GM19099 (cell line): Measurements from ENCODE around the gene KLK15.

Source experiments
- POLR2A ChIP-seq: IDR thresholded peaks from 3 replicates; pipeline ENCODE4 v1.6.1; 2011; ENCODE audit warnings: low read depth; ENCODE audit not compliant: insufficient read length; ENCODE audit errors: extremely low read depth

The KLK15 gene, protein sequence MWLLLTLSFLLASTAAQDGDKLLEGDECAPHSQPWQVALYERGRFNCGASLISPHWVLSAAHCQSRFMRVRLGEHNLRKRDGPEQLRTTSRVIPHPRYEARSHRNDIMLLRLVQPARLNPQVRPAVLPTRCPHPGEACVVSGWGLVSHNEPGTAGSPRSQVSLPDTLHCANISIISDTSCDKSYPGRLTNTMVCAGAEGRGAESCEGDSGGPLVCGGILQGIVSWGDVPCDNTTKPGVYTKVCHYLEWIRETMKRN

GRCh38 chr19:50833117-50833801 is at the start of gene KLK15:
Gene KLK15, minus strand, starts transcription at chr19:50833574. Its CDS starts 2,082 bp downstream, at chr19:50831492.
- no peak for TF ChIP-seq POLR2A

GRCh38 chr19:50882188-50882587 is 48.8 kb upstream of the KLK15 start:
- TF ChIP-seq POLR2A = no peak

DNA sequence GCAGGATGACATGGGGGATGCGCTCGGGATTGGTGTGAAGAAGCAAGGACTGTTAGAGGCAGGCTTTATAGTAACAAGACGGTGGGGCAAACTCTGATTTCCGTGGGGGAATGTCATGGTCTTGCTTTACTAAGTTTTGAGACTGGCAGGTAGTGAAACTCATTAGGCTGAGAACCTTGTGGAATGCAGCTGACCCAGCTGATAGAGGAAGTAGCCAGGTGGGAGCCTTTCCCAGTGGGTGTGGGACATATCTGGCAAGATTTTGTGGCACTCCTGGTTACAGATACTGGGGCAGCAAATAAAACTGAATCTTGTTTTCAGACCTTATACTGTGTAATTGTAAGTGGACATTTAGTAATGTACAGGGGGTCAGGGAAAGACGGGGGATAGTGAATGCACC is 46.9 kb upstream of the KLK15 start:
- no peak for TF ChIP-seq POLR2A

DNA sequence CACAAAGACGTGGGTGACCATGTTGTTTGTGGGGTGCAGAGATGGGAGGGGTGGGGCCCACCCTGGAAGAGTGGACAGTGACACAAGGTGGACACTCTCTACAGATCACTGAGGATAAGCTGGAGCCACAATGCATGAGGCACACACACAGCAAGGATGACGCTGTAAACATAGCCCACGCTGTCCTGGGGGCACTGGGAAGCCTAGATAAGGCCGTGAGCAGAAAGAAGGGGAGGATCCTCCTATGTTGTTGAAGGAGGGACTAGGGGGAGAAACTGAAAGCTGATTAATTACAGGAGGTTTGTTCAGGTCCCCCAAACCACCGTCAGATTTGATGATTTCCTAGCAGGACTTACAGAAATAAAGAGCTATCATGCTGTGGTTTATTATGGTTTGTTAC is 45.5 kb upstream of the KLK15 start:
- no peak for TF ChIP-seq POLR2A

DNA sequence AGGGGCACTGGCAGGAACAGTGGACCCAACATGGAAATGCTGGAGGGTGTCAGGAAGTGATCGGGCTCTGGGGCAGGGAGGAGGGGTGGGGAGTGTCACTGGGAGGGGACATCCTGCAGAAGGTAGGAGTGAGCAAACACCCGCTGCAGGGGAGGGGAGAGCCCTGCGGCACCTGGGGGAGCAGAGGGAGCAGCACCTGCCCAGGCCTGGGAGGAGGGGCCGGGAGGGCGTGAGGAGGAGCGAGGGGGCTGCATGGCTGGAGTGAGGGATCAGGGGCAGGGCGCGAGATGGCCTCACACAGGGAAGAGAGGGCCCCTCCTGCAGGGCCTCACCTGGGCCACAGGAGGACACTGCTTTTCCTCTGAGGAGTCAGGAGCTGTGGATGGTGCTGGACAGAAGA is 44.0 kb upstream of the KLK15 start:
- TF ChIP-seq POLR2A = no peak

GRCh38 chr19:50876456-50876855 is 43.1 kb upstream of the KLK15 start:
- no peak for TF ChIP-seq POLR2A

DNA sequence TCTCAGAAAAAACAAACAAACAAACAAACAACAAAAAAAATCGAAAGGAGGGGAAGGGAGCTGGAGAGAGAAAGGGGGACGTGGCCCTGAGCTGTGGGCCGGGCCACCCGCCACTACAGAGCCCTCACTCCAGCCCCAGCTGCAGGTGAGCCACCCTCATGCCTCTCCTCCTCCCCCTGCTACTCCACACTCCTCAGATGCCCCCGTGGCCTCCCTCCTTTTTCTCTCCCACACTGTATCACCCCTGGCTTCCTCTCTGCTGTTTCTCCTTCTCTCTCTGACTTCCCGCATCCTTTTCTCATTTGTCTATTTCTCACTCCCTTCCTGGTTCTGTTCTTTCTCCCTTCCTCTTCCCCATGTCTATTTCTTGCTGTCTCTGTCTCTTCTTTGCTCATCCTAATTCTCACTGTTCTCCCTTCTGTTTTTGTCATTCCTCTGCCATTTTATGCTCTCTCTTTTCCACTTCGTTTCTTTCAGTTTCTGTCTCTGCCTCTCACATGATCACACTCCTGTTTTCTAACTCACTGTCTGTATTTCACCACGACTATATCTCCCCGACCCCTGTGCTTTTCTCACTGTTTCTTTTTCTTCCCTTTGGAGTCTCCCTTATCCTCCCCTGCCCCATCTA is 42.5 kb upstream of the KLK15 start:
- no peak for TF ChIP-seq POLR2A

DNA sequence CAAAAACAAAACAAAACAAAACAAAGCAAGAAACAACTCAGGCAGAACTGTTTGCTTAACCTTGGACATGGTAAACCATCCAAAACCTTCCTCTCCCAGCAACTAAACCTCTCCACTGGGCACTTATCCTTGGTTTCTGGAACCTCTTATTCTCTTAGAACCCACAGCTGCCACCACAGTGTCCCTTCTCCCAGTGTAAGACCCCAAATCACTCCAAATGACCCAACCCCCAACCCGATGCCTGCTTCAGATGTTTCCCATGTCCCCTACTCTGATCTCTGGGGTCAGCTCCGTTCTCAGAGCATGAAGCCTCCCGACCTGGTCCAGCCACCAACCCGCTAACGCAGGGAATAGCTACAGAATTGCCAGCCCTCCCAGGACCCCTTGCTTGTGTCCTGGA is 40.8 kb upstream of the KLK15 start:
- TF ChIP-seq POLR2A = no peak

- no peak for TF ChIP-seq POLR2A
Observed at GRCh38 chr19:50873056-50873455, 39.7 kb upstream of the KLK15 start, which contains the start of gene KLK2. Gene KLK2, plus strand, starts transcription at chr19:50873439. Its CDS starts 35 bp downstream, at chr19:50873474.

GRCh38 chr19:50870417-50871089 is 37.2 kb upstream of the KLK15 start:
- no peak for TF ChIP-seq POLR2A

GRCh38 chr19:50869479-50869878 is 36.1 kb upstream of the KLK15 start:
- no peak for TF ChIP-seq POLR2A

- TF ChIP-seq POLR2A = no peak
Observed at GRCh38 chr19:50861496-50862286, 28.3 kb upstream of the KLK15 start.

DNA sequence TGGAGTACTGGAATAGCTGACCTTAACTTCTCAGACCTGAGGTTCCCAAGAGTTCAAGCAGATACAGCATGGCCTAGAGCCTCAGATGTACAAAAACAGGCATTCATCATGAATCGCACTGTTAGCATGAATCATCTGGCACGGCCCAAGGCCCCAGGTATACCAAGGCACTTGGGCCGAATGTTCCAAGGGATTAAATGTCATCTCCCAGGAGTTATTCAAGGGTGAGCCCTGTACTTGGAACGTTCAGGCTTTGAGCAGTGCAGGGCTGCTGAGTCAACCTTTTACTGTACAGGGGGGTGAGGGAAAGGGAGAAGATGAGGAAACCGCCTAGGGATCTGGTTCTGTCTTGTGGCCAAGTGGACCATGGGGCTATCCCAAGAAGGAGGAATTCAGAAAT is 27.6 kb upstream of the KLK15 start:
- TF ChIP-seq POLR2A = no peak

- no peak for TF ChIP-seq POLR2A
Observed at GRCh38 chr19:50859849-50860248, 26.5 kb upstream of the KLK15 start.

DNA sequence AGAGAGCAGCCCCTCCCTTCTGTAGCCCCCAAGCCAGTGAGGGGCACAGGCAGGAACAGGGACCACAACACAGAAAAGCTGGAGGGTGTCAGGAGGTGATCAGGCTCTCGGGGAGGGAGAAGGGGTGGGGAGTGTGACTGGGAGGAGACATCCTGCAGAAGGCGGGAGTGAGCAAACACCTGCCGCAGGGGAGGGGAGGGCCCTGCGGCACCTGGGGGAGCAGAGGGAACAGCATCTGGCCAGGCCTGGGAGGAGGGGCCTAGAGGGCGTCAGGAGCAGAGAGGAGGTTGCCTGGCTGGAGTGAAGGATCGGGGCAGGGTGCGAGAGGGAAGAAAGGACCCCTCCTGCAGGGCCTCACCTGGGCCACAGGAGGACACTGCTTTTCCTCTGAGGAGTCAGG is 25.5 kb upstream of the KLK15 start:
- TF ChIP-seq POLR2A = no peak
